WTC11 (cell line): ENCODE data around the gene MARS1. TPM values are rescaled to one million over a fixed set of nuclear protein-coding genes. Genes with fewer than 3 reads are reported as not detected.

Experiments
- ATAC-seq: fragments of 200-7000 bp; cut with Tn5 transposase; 2 replicates; pipeline ENCODE4 v1.10.0; 2021; ENCODE audit warnings: mild to moderate bottlenecking, moderate library complexity
- CTCF ChIA-PET: fragments of 300-600 bp; sonication (Branson Sonifier 250); formaldehyde crosslinking; loops from one replicate; lab custom pipeline; 2021; ENCODE audit warnings: antibody characterized with exemption; lab: Charles Lee
- POLR2A ChIA-PET: fragments of 350-600 bp; sonication (Branson Sonifier 250); formaldehyde crosslinking; loops from one replicate; lab custom pipeline; 2021; ENCODE audit warnings: antibody characterized with exemption; lab: Charles Lee
- DNase-seq: peaks from one replicate; pipeline ENCODE4 v3.0.0; 2021; ENCODE audit warnings: low spot score
- H3K27ac Mint-ChIP-seq: 2 replicates; pipeline ENCODE4 v1.8.0; 2021; ENCODE audit warnings: mixed read lengths
- H3K27me3 Mint-ChIP-seq: 2 replicates; pipeline ENCODE4 v1.8.0; 2021; ENCODE audit warnings: low read depth, mild to moderate bottlenecking, moderate library complexity, mixed read lengths
- H3K36me3 Mint-ChIP-seq: 2 replicates; pipeline ENCODE4 v1.8.0; 2021; ENCODE audit warnings: mixed read lengths
- H3K4me1 Mint-ChIP-seq: 2 replicates; pipeline ENCODE4 v1.8.0; 2022; ENCODE audit warnings: mixed read lengths
- H3K4me3 Mint-ChIP-seq: 2 replicates; pipeline ENCODE4 v1.8.0; 2021; ENCODE audit warnings: mild to moderate bottlenecking, moderate library complexity, mixed read lengths
- H3K9me3 Mint-ChIP-seq: 2 replicates; pipeline ENCODE4 v1.8.0; 2021; ENCODE audit warnings: mixed read lengths
- ARID4B ChIP-seq: sonication (generic); formaldehyde crosslinking; IDR thresholded peaks from 2 replicates; pipeline ENCODE4 v1.8.0; 2023; ENCODE audit warnings: missing genetic modification reagents, mild to moderate bottlenecking, borderline replicate concordance
- ATF6 ChIP-seq: sonication (generic); formaldehyde crosslinking; IDR thresholded peaks from 2 replicates; pipeline ENCODE4 v1.8.1; 2023; ENCODE audit warnings: mild to moderate bottlenecking, missing genetic modification reagents
- E2F4 ChIP-seq: sonication (generic); formaldehyde crosslinking; IDR thresholded peaks from 2 replicates; pipeline ENCODE4 v1.8.1; 2022; ENCODE audit warnings: low read depth, mild to moderate bottlenecking, moderate library complexity, missing genetic modification reagents, borderline replicate concordance
- E2F5 ChIP-seq: sonication (generic); formaldehyde crosslinking; IDR thresholded peaks from 2 replicates; pipeline ENCODE4 v1.8.1; 2022; ENCODE audit warnings: mild to moderate bottlenecking, moderate library complexity, missing genetic modification reagents
- ELF4 ChIP-seq: sonication (generic); formaldehyde crosslinking; IDR thresholded peaks from 2 replicates; pipeline ENCODE4 v1.8.1; 2022; ENCODE audit warnings: low read depth, mild to moderate bottlenecking, moderate library complexity, missing genetic modification reagents
- ETV6 ChIP-seq: sonication (generic); formaldehyde crosslinking; IDR thresholded peaks from 2 replicates; pipeline ENCODE4 v1.8.1; 2022; ENCODE audit warnings: mild to moderate bottlenecking, missing genetic modification reagents
- FOXJ3 ChIP-seq: sonication (generic); formaldehyde crosslinking; IDR thresholded peaks from 2 replicates; pipeline ENCODE4 v1.9.0; 2021; ENCODE audit warnings: missing genetic modification reagents, mild to moderate bottlenecking, borderline replicate concordance
- FOXK1 ChIP-seq: sonication (generic); formaldehyde crosslinking; IDR thresholded peaks from 2 replicates; pipeline ENCODE4 v1.8.0; 2022; ENCODE audit warnings: mild to moderate bottlenecking, moderate library complexity, missing genetic modification reagents
- HMGXB4 ChIP-seq: sonication (generic); formaldehyde crosslinking; IDR thresholded peaks from 2 replicates; pipeline ENCODE4 v1.8.1; 2023; ENCODE audit warnings: mild to moderate bottlenecking, moderate library complexity, missing genetic modification reagents
- KAT7 ChIP-seq: sonication (generic); formaldehyde crosslinking; IDR thresholded peaks from 2 replicates; pipeline ENCODE4 v1.8.1; 2023; ENCODE audit warnings: missing genetic modification reagents, mild to moderate bottlenecking, borderline replicate concordance
- NFATC4 ChIP-seq: fragments of 250-450 bp; sonication (Bioruptor Pico); IDR thresholded peaks from 2 replicates; pipeline ENCODE4 v1.9.0; 2021; ENCODE audit warnings: mild to moderate bottlenecking
- TEAD4 ChIP-seq: sonication (generic); formaldehyde crosslinking; IDR thresholded peaks from 2 replicates; pipeline ENCODE4 v1.8.0; 2022; ENCODE audit warnings: mild to moderate bottlenecking, missing genetic modification reagents
- TP53 ChIP-seq: sonication (generic); formaldehyde crosslinking; IDR thresholded peaks from 2 replicates; pipeline ENCODE4 v1.8.1; 2023; ENCODE audit warnings: mild to moderate bottlenecking, missing genetic modification reagents
- USF2 ChIP-seq: sonication (generic); formaldehyde crosslinking; IDR thresholded peaks from 2 replicates; pipeline ENCODE4 v1.8.1; 2023; ENCODE audit warnings: mild to moderate bottlenecking, missing genetic modification reagents, moderate library complexity
- ZMAT4 ChIP-seq: fragments of 250-450 bp; sonication (Bioruptor Pico); IDR thresholded peaks from 2 replicates; pipeline ENCODE4 v1.9.0; 2021; ENCODE audit warnings: mild to moderate bottlenecking
- ZNF121 ChIP-seq: sonication (generic); formaldehyde crosslinking; IDR thresholded peaks from 2 replicates; pipeline ENCODE4 v1.8.0; 2023; ENCODE audit warnings: missing genetic modification reagents
- ZNF219 ChIP-seq: sonication (generic); formaldehyde crosslinking; IDR thresholded peaks from 2 replicates; pipeline ENCODE4 v1.8.0; 2023; ENCODE audit warnings: missing genetic modification reagents, mild to moderate bottlenecking, borderline replicate concordance
- ZNF263 ChIP-seq: sonication (generic); formaldehyde crosslinking; IDR thresholded peaks from 2 replicates; pipeline ENCODE4 v1.8.1; 2022; ENCODE audit warnings: low read depth, mild to moderate bottlenecking, moderate library complexity, missing genetic modification reagents
- ZNF423 ChIP-seq: fragments of 250-450 bp; sonication (Bioruptor Pico); IDR thresholded peaks from 2 replicates; pipeline ENCODE4 v2.1.2; 2022; ENCODE audit warnings: mild to moderate bottlenecking, moderate library complexity
- ZNF512 ChIP-seq: sonication (generic); formaldehyde crosslinking; IDR thresholded peaks from 2 replicates; pipeline ENCODE4 v1.8.1; 2022; ENCODE audit warnings: missing genetic modification reagents, borderline replicate concordance
- total RNA-seq: library from RNA; stranded (reverse); gene quantifications from 3 replicates; pipeline ENCODE4 v1.2.3, GENCODE V29; 2021

Gene MARS1
- total RNA-seq, 1 experiment from 2014 or later = 367 TPM

- TF ChIP-seq FOXK1 (CRISPR knock-in tag) = no peak
- no peak for TF ChIP-seq ZNF219 (CRISPR knock-in tag)
- no peak for TF ChIP-seq HMGXB4 (CRISPR knock-in tag)
Observed at GRCh38 chr12:57531836-57532235, 44.0 kb downstream of the MARS1 start (continued).

- peaks cover 62% of the 10 kb centered on the region for H3K36me3 Mint-ChIP-seq
- CTCF ChIA-PET = no interaction called here
- POLR2A ChIA-PET = no interaction called here
Observed at GRCh38 chr12:57533108-57533507, 45.2 kb downstream of the MARS1 start.

More at GRCh38 chr12:57533108-57533507, 45.2 kb downstream of the MARS1 start:
- ATAC-seq (no peak), DNase-seq (no peak)
- Mint-ChIP-seq H3K9me3 (no peaks in the 10 kb centered on the region), H3K27me3 (no peaks in the 10 kb centered on the region), H3K4me1 (peaks cover 9% of the 10 kb centered on the region), H3K27ac (no peak overlapping the region), H3K4me3 (no peak overlapping the region)
- TF ChIP-seq ZNF423 (CRISPR knock-in tag) = no peak
- no peak for TF ChIP-seq ARID4B (CRISPR knock-in tag)
- no peak for TF ChIP-seq ZMAT4 (CRISPR knock-in tag)
- TF ChIP-seq ETV6 (CRISPR knock-in tag) = no peak
- TF ChIP-seq TEAD4 (CRISPR knock-in tag) = no peak
- no peak for TF ChIP-seq ATF6
- TF ChIP-seq ZNF512 = no peak
- no peak for TF ChIP-seq USF2 (CRISPR knock-in tag)
- no peak for TF ChIP-seq FOXJ3 (CRISPR knock-in tag)
- no peak for TF ChIP-seq E2F4 (CRISPR knock-in tag)
- TF ChIP-seq ELF4 = no peak
- TF ChIP-seq E2F5 = no peak
- no peak for TF ChIP-seq NFATC4
- no peak for TF ChIP-seq TP53 (CRISPR knock-in tag)
- TF ChIP-seq ZNF263 = no peak
- no peak for TF ChIP-seq ZNF121 (CRISPR knock-in tag)
- no peak for TF ChIP-seq KAT7 (CRISPR knock-in tag)
